ENCODE measurements around the gene UROS.

The UROS gene

DNA sequence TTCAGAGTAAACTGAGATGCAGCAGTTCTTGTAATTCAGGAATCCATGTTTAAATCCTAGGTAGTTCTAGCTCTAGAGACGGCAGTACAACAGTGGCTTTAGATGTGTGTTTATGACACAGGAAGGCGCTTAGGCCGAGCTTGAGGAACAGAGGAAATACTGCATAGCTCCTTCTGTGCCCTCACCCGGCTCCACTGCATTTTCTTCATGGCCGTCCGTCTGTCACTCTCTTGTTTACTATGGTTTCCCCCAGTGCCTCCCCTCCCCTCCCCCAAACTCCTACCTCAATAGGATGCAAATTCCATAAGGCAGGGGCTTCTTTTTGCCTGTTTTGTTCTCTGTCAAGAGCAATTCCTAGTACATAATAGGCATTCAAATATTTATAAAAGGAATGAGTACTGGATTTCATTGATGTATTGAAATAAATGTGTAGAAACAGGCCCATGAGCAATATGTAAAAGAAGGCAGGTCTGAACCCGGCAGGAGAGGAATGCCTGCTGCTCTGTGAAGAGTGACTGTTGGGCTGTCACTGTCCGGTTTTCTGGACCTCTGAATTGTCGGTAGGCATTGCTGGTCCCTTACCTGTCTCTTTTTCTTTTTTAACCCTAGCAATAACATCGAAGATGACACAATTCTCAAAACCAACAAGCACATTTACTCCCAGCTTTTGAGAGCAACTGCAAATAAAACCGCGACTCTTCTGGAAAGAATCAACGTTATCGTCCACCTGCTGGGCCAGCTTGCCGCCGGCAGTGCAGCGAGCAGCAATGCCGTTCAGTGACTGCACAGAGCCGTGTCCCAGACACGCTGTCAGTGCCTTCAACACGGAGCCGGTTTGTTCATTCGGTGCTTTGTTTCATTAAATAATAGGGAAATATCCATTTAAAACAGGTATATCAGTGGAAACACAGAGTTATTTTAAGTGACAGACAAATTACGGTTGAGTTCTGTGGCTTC lies 60.1 kb downstream of the UROS start:
- no peak for DNase-seq (ENCODE audit: low read depth)

DNA sequence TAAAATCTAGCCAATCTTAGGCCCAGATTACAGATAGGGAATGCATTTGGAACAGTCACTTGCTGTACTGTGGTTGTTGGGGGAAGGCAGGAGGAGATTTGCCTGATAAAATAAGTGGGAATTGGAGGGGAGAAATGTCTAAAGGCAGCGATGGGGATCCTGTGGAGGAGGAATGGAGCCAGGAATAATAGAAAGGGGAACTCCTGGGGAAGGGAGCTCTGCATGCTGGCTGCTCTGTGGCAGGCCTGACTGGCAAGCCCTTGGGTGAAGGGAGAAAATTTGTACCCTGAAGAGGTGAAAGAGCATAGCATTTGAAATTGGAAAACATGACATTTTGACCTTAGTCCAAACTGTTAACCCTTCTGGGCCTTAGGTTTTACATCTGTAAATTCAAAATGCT lies 61.1 kb downstream of the UROS start:
- no peak for DNase-seq (ENCODE audit: low read depth)

DNA sequence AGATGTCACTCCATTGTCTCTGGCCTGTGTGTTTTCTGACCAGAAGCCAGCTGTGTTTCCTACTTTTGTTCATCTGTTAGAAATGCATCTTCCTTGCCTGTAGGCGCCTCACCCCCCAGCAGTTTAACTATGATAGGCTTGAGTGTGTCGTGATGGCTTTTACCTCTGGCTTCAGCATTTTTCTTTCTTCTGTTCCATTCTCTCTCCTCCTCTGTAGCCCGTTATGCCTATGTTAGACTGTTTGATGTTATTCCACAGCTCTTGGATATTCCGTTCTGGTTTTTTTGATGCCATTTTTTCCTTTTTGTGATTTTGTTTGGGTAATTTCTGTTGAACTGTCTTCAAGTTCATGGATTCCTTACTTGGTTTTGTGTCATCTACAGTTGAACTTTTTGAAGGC lies 65.3 kb downstream of the UROS start:
- no peak for DNase-seq (ENCODE audit: low read depth)

DNA sequence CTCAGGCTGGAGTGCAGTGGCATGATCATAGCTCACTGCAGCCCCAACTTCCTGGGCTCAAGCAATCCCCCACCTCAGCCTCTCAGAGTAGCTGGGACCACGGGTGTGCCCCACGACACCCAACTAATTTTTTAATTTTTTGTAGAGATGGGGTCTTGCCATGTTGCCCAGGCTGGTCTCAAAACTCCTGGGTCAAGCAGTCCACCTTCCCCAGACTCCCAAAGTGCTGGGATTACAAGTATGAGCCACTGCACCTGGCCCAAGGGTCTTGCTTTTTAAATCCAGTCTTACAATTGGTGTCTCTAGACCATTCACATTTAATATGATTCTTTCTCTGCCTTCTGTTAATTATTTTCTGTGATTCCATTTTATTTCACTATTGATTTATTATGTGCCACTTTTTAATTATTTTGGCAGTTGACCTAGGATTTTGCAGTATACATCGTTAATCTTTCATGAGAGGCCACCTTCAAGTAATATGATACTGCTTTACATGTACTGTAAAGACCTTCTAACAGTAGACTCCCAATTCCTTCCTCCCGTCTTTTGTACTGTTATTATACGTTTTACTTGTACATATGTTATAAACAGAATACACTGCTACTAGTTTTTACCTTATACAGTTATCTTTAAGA lies 66.1 kb downstream of the UROS start:
- no peak for DNase-seq (ENCODE audit: low read depth)

DNA sequence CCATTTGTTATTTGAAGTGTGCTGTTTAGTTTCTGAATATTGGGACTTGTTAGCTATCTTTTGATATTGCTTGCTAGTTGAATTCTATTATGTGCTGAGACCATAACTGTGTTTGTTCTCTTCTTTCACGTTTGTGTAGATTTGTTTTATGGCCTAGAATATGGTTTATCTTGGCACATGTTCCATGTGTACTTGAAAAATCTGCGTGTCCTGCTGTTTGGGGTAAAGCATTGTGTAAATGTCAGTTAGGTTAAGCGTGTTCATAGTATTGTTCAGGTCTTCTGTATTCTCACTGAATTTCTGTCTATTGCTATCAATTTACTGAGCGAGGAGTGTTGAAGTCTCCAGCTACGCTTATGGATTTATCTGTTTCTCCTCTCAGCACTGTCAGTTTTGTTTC lies 66.9 kb downstream of the UROS start:
- no peak for DNase-seq (ENCODE audit: low read depth)

DNA sequence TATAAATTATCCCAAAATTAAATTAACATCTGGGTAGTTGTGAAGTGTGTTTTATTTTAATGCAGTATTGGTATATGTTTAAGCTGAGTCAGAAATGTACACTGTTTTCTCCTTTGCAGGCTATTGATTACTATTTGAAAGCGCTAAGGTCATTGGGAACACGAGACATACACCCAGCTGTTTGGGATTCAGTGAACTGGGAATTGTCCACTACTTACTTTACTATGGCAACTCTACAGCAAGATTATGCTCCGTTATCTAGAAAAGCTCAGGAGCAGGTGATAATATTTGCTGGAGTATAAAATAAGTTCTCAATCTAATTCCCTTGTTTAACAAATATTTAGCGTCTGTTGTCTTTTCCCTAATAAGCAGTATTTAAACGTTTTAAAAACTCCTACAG lies 75.6 kb downstream of the UROS start:
- DNase-seq (ENCODE audit: low read depth) = no peak

DNA sequence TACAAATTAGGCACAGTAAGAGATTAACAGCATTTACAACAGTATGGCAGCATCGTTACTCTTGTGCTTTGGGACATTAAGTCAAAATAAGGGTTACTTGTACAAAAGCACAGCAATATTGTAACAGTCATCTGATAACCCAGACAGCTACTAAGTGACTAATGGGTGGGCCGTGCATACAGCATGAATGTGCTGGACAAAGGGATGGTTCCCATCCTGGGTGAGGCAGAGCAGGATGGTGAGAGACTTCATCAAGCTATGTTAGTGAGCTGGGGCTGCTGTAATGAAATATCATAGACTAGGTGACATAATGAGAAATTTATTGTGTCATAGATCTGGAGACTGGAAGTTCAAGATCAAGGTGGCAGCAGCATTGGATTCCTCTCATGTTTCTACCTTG lies 78.1 kb downstream of the UROS start:
- no peak for DNase-seq (ENCODE audit: low read depth)

DNA sequence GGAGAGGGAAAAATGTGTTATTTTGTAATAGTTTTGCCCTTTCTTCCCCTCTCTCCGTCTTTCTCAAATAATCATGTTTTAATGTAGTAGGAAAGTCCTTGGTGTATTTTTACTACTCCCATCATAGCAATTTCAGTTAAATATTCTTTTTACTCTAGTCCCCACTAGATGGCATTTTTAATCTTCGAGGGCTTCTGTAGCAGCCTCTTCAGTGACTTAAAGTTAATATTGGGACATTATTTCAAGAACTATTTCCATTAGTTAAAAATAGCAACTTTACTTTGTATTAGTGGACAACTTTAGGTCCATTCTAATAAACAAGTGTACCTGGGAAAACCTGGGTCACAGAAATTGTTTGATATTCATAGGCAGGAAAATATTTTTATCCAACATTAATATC lies 80.6 kb downstream of the UROS start:
- DNase-seq (ENCODE audit: low read depth) = no peak

DNA sequence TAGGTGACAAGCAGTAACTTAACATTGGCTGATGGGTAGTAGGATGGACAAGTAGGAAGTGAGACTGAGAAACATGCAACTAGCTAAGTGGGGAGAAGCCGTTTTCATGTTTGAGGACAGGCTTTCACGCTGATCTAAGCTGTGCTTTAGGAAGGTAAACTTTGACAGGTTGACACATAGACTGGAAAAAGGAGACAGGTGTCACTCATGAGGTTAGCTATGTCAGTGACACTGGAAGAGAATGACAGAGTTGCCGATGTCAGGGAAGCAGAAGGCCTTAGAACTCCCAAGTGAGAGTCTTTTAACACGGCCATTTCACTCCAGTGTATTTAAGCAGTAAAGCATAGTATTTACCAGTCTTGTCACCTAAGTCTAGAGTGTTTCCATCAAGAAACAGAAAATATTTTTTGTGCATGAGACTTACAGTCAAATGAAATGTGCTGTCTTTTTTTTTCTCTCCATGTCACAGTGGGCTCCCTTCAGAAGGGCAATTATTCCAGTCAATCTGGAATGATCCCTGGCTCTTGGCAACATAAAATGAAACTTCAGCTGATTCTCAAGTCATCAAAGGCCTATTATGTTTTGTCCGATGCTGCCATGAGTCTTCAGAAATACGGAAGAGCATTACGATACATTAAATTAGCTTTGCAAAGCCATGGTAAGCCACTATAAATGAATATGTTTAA lies 82.9 kb downstream of the UROS start:
- DNase-seq (ENCODE audit: low read depth) = no peak

All from amniotic epithelial cell (primary cell).